Measurements from ENCODE around the gene PNMA6E.

GRCh38 chrX:153377727-153378126 lies 23.4 kb downstream of the PNMA6E start:
- TF ChIP-seq YY1 (IDR thresholded peaks at IDR 0.05; ENCODE audit: insufficient read depth, insufficient read length) (no peak), SUZ12 (IDR thresholded peaks at IDR 0.05; ENCODE audit: extremely low read depth, insufficient read depth, insufficient read length) (no peak)
